PC-3 (cell line): Measurements from ENCODE around the gene CNDP1. TPM values are rescaled to one million over a fixed set of nuclear protein-coding genes. Genes with fewer than 3 reads are reported as not detected.

Experiments used
- ATAC-seq: fragments of 200-7000 bp; cut with Tn5 transposase; 2 replicates; pipeline ENCODE4 v1.9.1; 2020; ENCODE audit warnings: mild to moderate bottlenecking, moderate library complexity
- BruUV-seq: library from RNA; stranded (reverse); fragments of 400-500 nt; replicated peaks from 2 replicates; lab custom pipeline; 2021; lab: Mats Ljungman, UMichigan
- CTCF ChIA-PET: fragments of 300-600 bp; sonication (Branson Sonifier 250); formaldehyde crosslinking; loops from one replicate; lab custom pipeline; 2022; ENCODE audit warnings: antibody characterized with exemption; lab: Charles Lee
- POLR2A ChIA-PET: fragments of 300-600 bp; sonication (Branson Sonifier 250); formaldehyde crosslinking; loops from one replicate; lab custom pipeline; 2022; ENCODE audit warnings: antibody characterized with exemption; ENCODE audit not compliant: unreplicated experiment; lab: Charles Lee
- DNase-seq: peaks from one replicate; pipeline ENCODE4 v3.0.0-alpha.2; 2015
- H2AFZ ChIP-seq: fragments of 300-600 bp; sonication (generic); 2 replicates; pipeline ENCODE4 v1.6.0; 2016; ENCODE audit warnings: antibody characterized with exemption, low read length
- H3F3A ChIP-seq: fragments of 300-600 bp; sonication (generic); one replicate; pipeline ENCODE4 v1.6.0; 2017; ENCODE audit warnings: antibody characterized with exemption, low read length, control low read depth, mild to moderate bottlenecking; ENCODE audit not compliant: unreplicated experiment
- H3K27ac ChIP-seq: fragments of 300-600 bp; sonication (generic); 2 replicates; pipeline ENCODE4 v1.5.1; 2016; ENCODE audit warnings: mild to moderate bottlenecking, low read length
- H3K27me3 ChIP-seq: fragments of 300-600 bp; sonication (generic); 2 replicates; pipeline ENCODE4 v1.6.1; 2016; ENCODE audit warnings: low read length, mixed read lengths
- H3K36me3 ChIP-seq: fragments of 300-600 bp; sonication (generic); 2 replicates; pipeline ENCODE4 v1.6.1; 2016; ENCODE audit warnings: low read depth, mixed run types, low read length, mixed read lengths
- H3K4me1 ChIP-seq: fragments of 300-600 bp; sonication (generic); 2 replicates; pipeline ENCODE4 v1.5.1; 2016; ENCODE audit warnings: low read length; ENCODE audit not compliant: insufficient read depth
- H3K4me2 ChIP-seq: fragments of 300-600 bp; sonication (generic); 2 replicates; pipeline ENCODE4 v1.6.0; 2016; ENCODE audit warnings: low read length
- H3K4me3 ChIP-seq: fragments of 300-600 bp; sonication (generic); 2 replicates; pipeline ENCODE4 v1.5.1; 2016; ENCODE audit warnings: mild to moderate bottlenecking, low read length, mixed read lengths
- H3K79me2 ChIP-seq: fragments of 300-600 bp; sonication (generic); 2 replicates; pipeline ENCODE4 v1.6.1; 2017; ENCODE audit warnings: low read length, mixed read lengths
- H3K9ac ChIP-seq: fragments of 300-600 bp; sonication (generic); 2 replicates; pipeline ENCODE4 v1.6.0; 2016; ENCODE audit warnings: mild to moderate bottlenecking, low read length
- H3K9me2 ChIP-seq: fragments of 300-600 bp; sonication (generic); replicated peaks from 2 replicates; pipeline ENCODE4 v1.6.1; 2016; ENCODE audit warnings: mixed run types, low read length, mixed read lengths
- H3K9me3 ChIP-seq: fragments of 300-600 bp; sonication (generic); 2 replicates; pipeline ENCODE4 v1.6.1; 2016; ENCODE audit warnings: low read length, mixed read lengths
- H4K20me1 ChIP-seq: fragments of 300-600 bp; sonication (generic); 2 replicates; pipeline ENCODE4 v1.6.1; 2016; ENCODE audit warnings: low read length, mixed read lengths
- EZH2 ChIP-seq: fragments of 300-600 bp; sonication (generic); IDR thresholded peaks from one replicate; pipeline ENCODE4 v1.6.1; 2017; ENCODE audit warnings: antibody characterized with exemption, mild to moderate bottlenecking, low read length; ENCODE audit not compliant: unreplicated experiment
- EZH2phosphoT487 ChIP-seq: fragments of 300-600 bp; sonication (generic); IDR thresholded peaks from 2 replicates; pipeline ENCODE4 v1.6.1; 2018; ENCODE audit warnings: mild to moderate bottlenecking, antibody characterized with exemption, low read length, borderline replicate concordance
- intact Hi-C: fragments of 100-400 bp; cut with micrococcal nuclease; formaldehyde crosslinking; loops from 2 replicates; pipeline ENCODE4 v1.9.0; 2023
- total RNA-seq: library from RNA; depleted of rRNA; stranded (reverse); fragments of >200 nt; gene quantifications from 2 replicates; pipeline ENCODE4 v1.2.3, GENCODE V29; 2014
- TF ChIP-seq, protein P1 (sequence below): fragments of 300-600 bp; sonication (generic); conservative IDR thresholded peaks from 2 replicates; pipeline ENCODE4 v1.5.1; 2017; ENCODE audit warnings: antibody characterized with exemption, low read depth, mild to moderate bottlenecking, low read length

The CNDP1 gene
- total RNA-seq, 1 experiment from 2014 or later = not detected

DNA sequence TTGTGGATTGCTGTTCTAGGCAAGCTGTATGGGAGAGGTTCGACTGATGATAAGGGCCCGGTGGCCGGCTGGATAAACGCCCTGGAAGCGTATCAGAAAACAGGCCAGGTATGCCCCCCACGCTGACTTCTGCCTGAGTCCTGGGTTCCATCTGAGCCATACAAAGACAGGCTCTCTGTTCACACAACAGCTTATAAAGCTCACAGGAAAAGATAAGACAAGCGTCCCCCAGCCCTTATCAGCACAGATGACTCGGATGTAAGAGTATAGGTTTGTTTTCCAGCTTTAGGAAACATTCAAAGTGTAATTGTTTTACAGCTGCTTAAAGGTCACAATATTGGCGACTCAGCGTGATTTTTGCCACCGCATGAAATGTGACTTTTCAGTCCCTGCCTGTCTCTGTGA, 25.5 kb upstream of the CNDP1 start:
- no peaks in the 10 kb centered on the region for H3K9me2 ChIP-seq
- H3K4me2 ChIP-seq = no peak overlapping the region
- no peak overlapping the region for H3K27ac ChIP-seq
- H3K36me3 ChIP-seq = peaks cover 11% of the 10 kb centered on the region; the same call in 1 of the 2 replicates
- no peaks in the 10 kb centered on the region for H3K9me3 ChIP-seq
- H3K4me3 ChIP-seq = no peak overlapping the region
- no peaks in the 10 kb centered on the region for H3F3A ChIP-seq
- H3K9ac ChIP-seq = no peak overlapping the region
- no peak for TF ChIP-seq EZH2
- TF ChIP-seq EZH2phosphoT487 = no peak
- TF ChIP-seq, protein P1, sequence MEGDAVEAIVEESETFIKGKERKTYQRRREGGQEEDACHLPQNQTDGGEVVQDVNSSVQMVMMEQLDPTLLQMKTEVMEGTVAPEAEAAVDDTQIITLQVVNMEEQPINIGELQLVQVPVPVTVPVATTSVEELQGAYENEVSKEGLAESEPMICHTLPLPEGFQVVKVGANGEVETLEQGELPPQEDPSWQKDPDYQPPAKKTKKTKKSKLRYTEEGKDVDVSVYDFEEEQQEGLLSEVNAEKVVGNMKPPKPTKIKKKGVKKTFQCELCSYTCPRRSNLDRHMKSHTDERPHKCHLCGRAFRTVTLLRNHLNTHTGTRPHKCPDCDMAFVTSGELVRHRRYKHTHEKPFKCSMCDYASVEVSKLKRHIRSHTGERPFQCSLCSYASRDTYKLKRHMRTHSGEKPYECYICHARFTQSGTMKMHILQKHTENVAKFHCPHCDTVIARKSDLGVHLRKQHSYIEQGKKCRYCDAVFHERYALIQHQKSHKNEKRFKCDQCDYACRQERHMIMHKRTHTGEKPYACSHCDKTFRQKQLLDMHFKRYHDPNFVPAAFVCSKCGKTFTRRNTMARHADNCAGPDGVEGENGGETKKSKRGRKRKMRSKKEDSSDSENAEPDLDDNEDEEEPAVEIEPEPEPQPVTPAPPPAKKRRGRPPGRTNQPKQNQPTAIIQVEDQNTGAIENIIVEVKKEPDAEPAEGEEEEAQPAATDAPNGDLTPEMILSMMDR = no peak
- no peak for ATAC-seq
- no peak for DNase-seq
- no peaks in the 10 kb centered on the region for H3K27me3 ChIP-seq
- no peaks in the 10 kb centered on the region for H3K79me2 ChIP-seq
- H4K20me1 ChIP-seq = no peaks in the 10 kb centered on the region
- BruUV-seq = no TSS peak
- H2AFZ ChIP-seq = no peak overlapping the region
- intact Hi-C loops = no loop called here
- ChIA-PET POLR2A (no interaction called here), CTCF (no interaction called here)
- no peaks in the 10 kb centered on the region for H3K4me1 ChIP-seq

DNA sequence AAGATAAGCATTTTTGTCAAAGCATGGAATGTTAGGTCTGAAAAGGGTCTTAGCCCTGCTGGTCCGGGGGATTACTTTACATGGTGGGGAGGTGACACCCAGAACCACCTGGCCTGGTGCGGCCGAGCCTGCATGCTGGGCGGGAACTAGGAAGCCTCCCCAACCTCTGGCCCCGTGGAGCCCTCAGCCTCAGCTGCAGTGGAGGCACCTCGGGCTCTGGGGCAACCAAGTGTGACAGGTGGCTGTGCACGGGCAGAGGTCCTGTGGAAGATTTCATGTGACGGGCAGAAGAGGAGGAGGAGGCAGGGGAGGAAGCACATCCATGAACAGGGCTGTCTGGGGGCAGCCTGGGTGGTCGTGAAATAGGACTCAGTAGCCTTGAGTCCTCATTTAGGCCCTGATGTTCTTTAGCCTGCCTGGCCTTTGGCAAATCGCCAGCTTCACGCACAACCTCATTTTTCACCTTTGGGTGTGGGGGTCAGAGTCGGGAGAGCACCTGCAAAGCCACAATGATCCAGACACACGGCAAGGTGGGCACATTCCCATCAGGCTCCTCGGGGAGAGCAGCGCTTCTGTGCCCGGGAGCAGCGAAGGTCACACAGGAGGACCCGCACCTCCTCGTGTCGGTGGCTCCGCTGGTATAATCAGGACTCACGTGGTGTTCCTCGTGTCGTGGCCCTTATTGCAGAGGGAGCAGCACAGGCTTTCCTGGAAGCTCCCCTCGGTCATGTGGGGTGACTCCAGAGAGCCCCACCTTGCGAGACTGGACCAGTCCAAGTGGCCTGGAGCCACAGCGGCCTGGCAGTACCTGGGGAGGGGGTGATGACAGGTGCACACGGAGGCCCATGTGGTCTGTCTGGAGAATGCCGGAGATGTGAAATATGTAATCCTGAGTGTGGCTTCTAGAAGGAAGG, 24.2 kb upstream of the CNDP1 start:
- intact Hi-C loops = no loop called here
- H3K27ac ChIP-seq = no peak overlapping the region
- H4K20me1 ChIP-seq = no peaks in the 10 kb centered on the region
- H3K36me3 ChIP-seq = peaks cover 11% of the 10 kb centered on the region; the same call in 1 of the 2 replicates
- H3K9me3 ChIP-seq = no peaks in the 10 kb centered on the region
- H3K9ac ChIP-seq = no peak overlapping the region
- no peak overlapping the region for H2AFZ ChIP-seq
- POLR2A ChIA-PET = no interaction called here
- DNase-seq = no peak
- CTCF ChIA-PET = no interaction called here
- TF ChIP-seq EZH2 = no peak
- TF ChIP-seq, protein P1 = no peak
- TF ChIP-seq EZH2phosphoT487 = no peak
- no peak overlapping the region for H3K4me2 ChIP-seq
- H3K9me2 ChIP-seq = no peaks in the 10 kb centered on the region
- no TSS peak for BruUV-seq
- ATAC-seq = no peak
- no peaks in the 10 kb centered on the region for H3K79me2 ChIP-seq
- H3K4me3 ChIP-seq = no peak overlapping the region
- H3K4me1 ChIP-seq = no peaks in the 10 kb centered on the region
- H3K27me3 ChIP-seq = no peaks in the 10 kb centered on the region
- no peaks in the 10 kb centered on the region for H3F3A ChIP-seq

DNA sequence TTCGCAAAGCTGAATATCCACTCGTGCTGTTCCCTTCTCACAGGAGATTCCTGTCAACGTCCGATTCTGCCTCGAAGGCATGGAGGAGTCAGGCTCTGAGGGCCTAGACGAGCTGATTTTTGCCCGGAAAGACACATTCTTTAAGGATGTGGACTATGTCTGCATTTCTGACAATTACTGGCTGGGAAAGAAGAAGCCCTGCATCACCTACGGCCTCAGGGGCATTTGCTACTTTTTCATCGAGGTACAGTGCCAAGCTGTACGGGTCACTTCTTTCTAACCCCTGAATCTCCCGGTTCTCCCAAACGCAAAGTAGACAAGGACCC, 23.6 kb upstream of the CNDP1 start:
- CTCF ChIA-PET = no interaction called here
- Histone ChIP-seq H4K20me1 (no peaks in the 10 kb centered on the region), H3K9ac (no peak overlapping the region), H3F3A (no peaks in the 10 kb centered on the region), H2AFZ (no peak overlapping the region), H3K4me3 (no peak overlapping the region), H3K36me3 (peaks cover 11% of the 10 kb centered on the region; the same call in 1 of the 2 replicates), H3K27me3 (no peaks in the 10 kb centered on the region), H3K4me1 (no peaks in the 10 kb centered on the region), H3K4me2 (no peak overlapping the region), H3K9me3 (no peaks in the 10 kb centered on the region), H3K9me2 (no peaks in the 10 kb centered on the region), H3K79me2 (no peaks in the 10 kb centered on the region), H3K27ac (no peak overlapping the region)
- no peak for TF ChIP-seq EZH2phosphoT487
- no peak for TF ChIP-seq EZH2
- TF ChIP-seq, protein P1 = no peak
- POLR2A ChIA-PET = no interaction called here
- no peak for DNase-seq
- ATAC-seq = no peak
- BruUV-seq = no TSS peak
- intact Hi-C loops = no loop called here
